WTC11 (cell line): ENCODE measurements around the gene TBC1D22A. TPM values are rescaled to one million over a fixed set of nuclear protein-coding genes. Genes with fewer than 3 reads are reported as not detected.

Experiments
- ATAC-seq: fragments of 200-7000 bp; cut with Tn5 transposase; 2 replicates; pipeline ENCODE4 v1.10.0; 2021; ENCODE audit warnings: mild to moderate bottlenecking, moderate library complexity
- CTCF ChIA-PET: fragments of 300-600 bp; sonication (Branson Sonifier 250); formaldehyde crosslinking; loops from one replicate; lab custom pipeline; 2021; ENCODE audit warnings: antibody characterized with exemption; lab: Charles Lee
- POLR2A ChIA-PET: fragments of 350-600 bp; sonication (Branson Sonifier 250); formaldehyde crosslinking; loops from one replicate; lab custom pipeline; 2021; ENCODE audit warnings: antibody characterized with exemption; lab: Charles Lee
- DNase-seq: peaks from one replicate; pipeline ENCODE4 v3.0.0; 2021; ENCODE audit warnings: low spot score
- H3K27ac Mint-ChIP-seq: 2 replicates; pipeline ENCODE4 v1.8.0; 2021; ENCODE audit warnings: mixed read lengths
- H3K27me3 Mint-ChIP-seq: 2 replicates; pipeline ENCODE4 v1.8.0; 2021; ENCODE audit warnings: low read depth, mild to moderate bottlenecking, moderate library complexity, mixed read lengths
- H3K36me3 Mint-ChIP-seq: 2 replicates; pipeline ENCODE4 v1.8.0; 2021; ENCODE audit warnings: mixed read lengths
- H3K4me1 Mint-ChIP-seq: 2 replicates; pipeline ENCODE4 v1.8.0; 2022; ENCODE audit warnings: mixed read lengths
- H3K4me3 Mint-ChIP-seq: 2 replicates; pipeline ENCODE4 v1.8.0; 2021; ENCODE audit warnings: mild to moderate bottlenecking, moderate library complexity, mixed read lengths
- H3K9me3 Mint-ChIP-seq: 2 replicates; pipeline ENCODE4 v1.8.0; 2021; ENCODE audit warnings: mixed read lengths
- ATF6 ChIP-seq: sonication (generic); formaldehyde crosslinking; IDR thresholded peaks from 2 replicates; pipeline ENCODE4 v1.8.1; 2023; ENCODE audit warnings: mild to moderate bottlenecking, missing genetic modification reagents
- E2F4 ChIP-seq: sonication (generic); formaldehyde crosslinking; IDR thresholded peaks from 2 replicates; pipeline ENCODE4 v1.8.1; 2022; ENCODE audit warnings: low read depth, mild to moderate bottlenecking, moderate library complexity, missing genetic modification reagents, borderline replicate concordance
- ELF4 ChIP-seq: sonication (generic); formaldehyde crosslinking; IDR thresholded peaks from 2 replicates; pipeline ENCODE4 v1.8.1; 2022; ENCODE audit warnings: low read depth, mild to moderate bottlenecking, moderate library complexity, missing genetic modification reagents
- EMX1 ChIP-seq: fragments of 250-450 bp; sonication (Bioruptor Pico); IDR thresholded peaks from 2 replicates; pipeline ENCODE4 v1.8.0; 2021; ENCODE audit warnings: mild to moderate bottlenecking
- ESRRA ChIP-seq: sonication (generic); formaldehyde crosslinking; IDR thresholded peaks from 2 replicates; pipeline ENCODE4 v1.8.1; 2022; ENCODE audit warnings: mild to moderate bottlenecking, missing genetic modification reagents, borderline replicate concordance
- ETV6 ChIP-seq: sonication (generic); formaldehyde crosslinking; IDR thresholded peaks from 2 replicates; pipeline ENCODE4 v1.8.1; 2022; ENCODE audit warnings: mild to moderate bottlenecking, missing genetic modification reagents
- FOXJ3 ChIP-seq: sonication (generic); formaldehyde crosslinking; IDR thresholded peaks from 2 replicates; pipeline ENCODE4 v1.9.0; 2021; ENCODE audit warnings: missing genetic modification reagents, mild to moderate bottlenecking, borderline replicate concordance
- FOXP4 ChIP-seq: sonication (generic); formaldehyde crosslinking; IDR thresholded peaks from 2 replicates; pipeline ENCODE4 v1.8.0; 2022; ENCODE audit warnings: mild to moderate bottlenecking, missing genetic modification reagents
- GTF2I ChIP-seq: fragments of 250-450 bp; sonication (Bioruptor Pico); conservative IDR thresholded peaks from 2 replicates; pipeline ENCODE4 v1.4.0; 2021; ENCODE audit warnings: mild to moderate bottlenecking
- HMGA2 ChIP-seq: fragments of 250-450 bp; sonication (Bioruptor Pico); IDR thresholded peaks from 2 replicates; pipeline ENCODE4 v1.4.0; 2021; ENCODE audit warnings: mild to moderate bottlenecking, moderate library complexity
- JAZF1 ChIP-seq: fragments of 250-450 bp; sonication (Bioruptor Pico); IDR thresholded peaks from 2 replicates; pipeline ENCODE4 v1.9.0; 2021; ENCODE audit warnings: moderate library complexity, mild to moderate bottlenecking, inconsistent platforms
- MXD4 ChIP-seq: fragments of 250-450 bp; sonication (Bioruptor Pico); IDR thresholded peaks from 2 replicates; pipeline ENCODE4 v1.8.0; 2021; ENCODE audit warnings: mild to moderate bottlenecking, moderate library complexity, borderline replicate concordance
- NR1H2 ChIP-seq: sonication (generic); formaldehyde crosslinking; IDR thresholded peaks from 2 replicates; pipeline ENCODE4 v1.9.0; 2021; ENCODE audit warnings: mild to moderate bottlenecking, moderate library complexity, missing genetic modification reagents
- NR2C2 ChIP-seq: sonication (generic); formaldehyde crosslinking; IDR thresholded peaks from 2 replicates; pipeline ENCODE4 v1.8.0; 2022; ENCODE audit warnings: mild to moderate bottlenecking, missing genetic modification reagents
- PREB ChIP-seq: sonication (generic); formaldehyde crosslinking; IDR thresholded peaks from 2 replicates; pipeline ENCODE4 v1.8.1; 2022; ENCODE audit warnings: mild to moderate bottlenecking, missing genetic modification reagents, moderate library complexity, borderline replicate concordance
- PRRX2 ChIP-seq: fragments of 250-450 bp; sonication (Bioruptor Pico); IDR thresholded peaks from 2 replicates; pipeline ENCODE4 v1.8.0; 2021; ENCODE audit warnings: mild to moderate bottlenecking
- RELA ChIP-seq: sonication (generic); formaldehyde crosslinking; IDR thresholded peaks from 2 replicates; pipeline ENCODE4 v1.8.1; 2022; ENCODE audit warnings: missing genetic modification reagents, mild to moderate bottlenecking, borderline replicate concordance
- SMAD4 ChIP-seq: sonication (generic); formaldehyde crosslinking; IDR thresholded peaks from 2 replicates; pipeline ENCODE4 v1.8.0; 2022; ENCODE audit warnings: mild to moderate bottlenecking, missing genetic modification reagents
- TCF7 ChIP-seq: sonication (generic); formaldehyde crosslinking; IDR thresholded peaks from 2 replicates; pipeline ENCODE4 v1.8.0; 2022; ENCODE audit warnings: mild to moderate bottlenecking, low read depth, missing genetic modification reagents, moderate library complexity
- TP53 ChIP-seq: sonication (generic); formaldehyde crosslinking; IDR thresholded peaks from 2 replicates; pipeline ENCODE4 v1.8.1; 2023; ENCODE audit warnings: mild to moderate bottlenecking, missing genetic modification reagents
- ZNF138 ChIP-seq: sonication (generic); formaldehyde crosslinking; conservative IDR thresholded peaks from 2 replicates; pipeline ENCODE4 v1.8.1; 2022; ENCODE audit warnings: mild to moderate bottlenecking, moderate library complexity, missing genetic modification reagents
- total RNA-seq: library from RNA; stranded (reverse); gene quantifications from 3 replicates; pipeline ENCODE4 v1.2.3, GENCODE V29; 2021
- TF ChIP-seq, protein P1 (sequence below): sonication (generic); formaldehyde crosslinking; IDR thresholded peaks from 2 replicates; pipeline ENCODE4 v1.8.0; 2022; ENCODE audit warnings: mild to moderate bottlenecking, missing genetic modification reagents

The TBC1D22A gene
- total RNA-seq, 1 experiment from 2014 or later, result 18.1 TPM

DNA sequence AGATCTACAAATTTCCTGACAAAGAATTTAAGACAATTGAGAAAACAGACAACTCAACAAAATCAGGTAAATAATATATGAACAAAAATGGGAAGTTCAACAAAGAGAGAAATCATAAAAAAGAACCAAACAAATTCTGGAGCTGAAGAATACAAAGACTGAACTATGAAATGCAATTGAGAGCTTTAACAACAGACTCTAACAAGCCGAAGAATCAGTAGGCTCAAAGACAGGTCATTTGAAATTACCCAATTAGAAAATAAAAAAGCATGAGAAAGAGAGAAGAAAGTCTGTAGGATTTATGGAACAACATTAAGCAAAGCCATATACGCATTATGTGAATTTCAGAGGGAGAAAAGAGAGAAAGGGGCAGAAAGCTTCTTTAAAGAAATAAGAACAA, 72.8 kb downstream of the TBC1D22A start:
- TF ChIP-seq RELA (CRISPR knock-in tag), result no peak
- no peak for TF ChIP-seq ESRRA (CRISPR knock-in tag)
- no peak for TF ChIP-seq JAZF1 (CRISPR knock-in tag)
- no peak for TF ChIP-seq EMX1 (CRISPR knock-in tag)
- TF ChIP-seq E2F4, result no peak
- no peak for TF ChIP-seq FOXP4
- TF ChIP-seq FOXJ3 (CRISPR knock-in tag), result no peak
- TF ChIP-seq PREB, result no peak
- no peak for TF ChIP-seq ZNF138 (CRISPR knock-in tag)
- no peak for TF ChIP-seq GTF2I (CRISPR knock-in tag)
- TF ChIP-seq ELF4 (CRISPR knock-in tag), result no peak
- no peak for DNase-seq
- H3K27me3 Mint-ChIP-seq, result no peaks in the 10 kb centered on the region; the same call in 1 of the 2 replicates
- POLR2A ChIA-PET, result no interaction called here
- H3K9me3 Mint-ChIP-seq, result peaks cover 27% of the 10 kb centered on the region
- ATAC-seq, result no peak
- peaks cover 11% of the 10 kb centered on the region for H3K4me1 Mint-ChIP-seq
- H3K27ac Mint-ChIP-seq, result no peak overlapping the region
- CTCF ChIA-PET, result no interaction called here
- peaks cover 29% of the 10 kb centered on the region for H3K36me3 Mint-ChIP-seq
- H3K4me3 Mint-ChIP-seq, result no peak overlapping the region

GRCh38 chr22:46835693-46836092, 73.2 kb downstream of the TBC1D22A start:
- peaks cover 29% of the 10 kb centered on the region for H3K36me3 Mint-ChIP-seq
- ChIA-PET POLR2A (no interaction called here), CTCF (no interaction called here)
- peaks cover 27% of the 10 kb centered on the region for H3K9me3 Mint-ChIP-seq
- DNase-seq (no peak), ATAC-seq (no peak)
- no peaks in the 10 kb centered on the region; the same call in 1 of the 2 replicates for H3K27me3 Mint-ChIP-seq
- H3K4me1 Mint-ChIP-seq, result peaks cover 9% of the 10 kb centered on the region
- H3K27ac Mint-ChIP-seq, result no peak overlapping the region
- H3K4me3 Mint-ChIP-seq, result no peak overlapping the region
- TF ChIP-seq ATF6 (CRISPR knock-in tag) (no peak), TCF7 (CRISPR knock-in tag) (no peak), ETV6 (CRISPR knock-in tag) (no peak), ZNF138 (CRISPR knock-in tag) (no peak), MXD4 (no peak), FOXP4 (no peak), PRRX2 (CRISPR knock-in tag) (no peak), NR2C2 (CRISPR knock-in tag) (no peak), TP53 (CRISPR knock-in tag) (no peak), NR1H2 (no peak), HMGA2 (CRISPR knock-in tag) (no peak), SMAD4 (CRISPR knock-in tag) (no peak)
- TF ChIP-seq, protein P1, sequence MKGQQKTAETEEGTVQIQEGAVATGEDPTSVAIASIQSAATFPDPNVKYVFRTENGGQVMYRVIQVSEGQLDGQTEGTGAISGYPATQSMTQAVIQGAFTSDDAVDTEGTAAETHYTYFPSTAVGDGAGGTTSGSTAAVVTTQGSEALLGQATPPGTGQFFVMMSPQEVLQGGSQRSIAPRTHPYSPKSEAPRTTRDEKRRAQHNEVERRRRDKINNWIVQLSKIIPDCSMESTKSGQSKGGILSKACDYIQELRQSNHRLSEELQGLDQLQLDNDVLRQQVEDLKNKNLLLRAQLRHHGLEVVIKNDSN (CRISPR knock-in tag), result no peak
